Right lobe of liver (tissue), 6 donors: ENCODE data around the gene DLL1. TPM values are rescaled to one million over a fixed set of nuclear protein-coding genes. Genes with fewer than 3 reads are reported as not detected.

ENCODE experiments used
- ATAC-seq, 4 donors: fragments of 200-7000 bp; cut with Tn5 transposase; one replicate each; pipeline ENCODE4 v1.9.1; 2020; ENCODE audit warnings: mild to moderate bottlenecking in 4 of 4, moderate library complexity in 4 of 4
- DNase-seq, 3 donors: peaks; one replicate each; pipeline ENCODE4 v3.0.0-alpha.2; 2020
- H3K27ac ChIP-seq, 3 donors: fragments of 200-600 bp; one replicate each; pipeline ENCODE4 v1.8.0; 2022
- H3K27me3 ChIP-seq, 2 donors: fragments of 200-600 bp; one replicate each; pipeline ENCODE4 v1.8.0; 2022
- H3K36me3 ChIP-seq, 4 donors: fragments of 200-600 bp; sonication (generic) in 1 of 4; one replicate each; pipeline versions ENCODE4 v1.5.1 to v1.8.0; 2017 to 2022; ENCODE audit warnings: control low read depth in 1 of 4
- H3K4me1 ChIP-seq, 4 donors: fragments of 200-600 bp; sonication (generic) in 1 of 4; one replicate each; pipeline versions ENCODE4 v1.5.1 to v1.8.0; 2017 to 2022; ENCODE audit warnings: control low read depth in 1 of 4
- H3K4me3 ChIP-seq, 3 donors: fragments of 200-600 bp; one replicate each; pipeline ENCODE4 v1.8.0; 2022
- H3K9me3 ChIP-seq, 4 donors: fragments of 200-600 bp; sonication (generic) in 1 of 4; one replicate each; pipeline versions ENCODE4 v1.5.1 to v1.8.0; 2017 to 2022; ENCODE audit warnings: control low read depth in 1 of 4
- CTCF ChIP-seq, 4 donors: fragments of 200-600 bp in 3 of 4; fragments of 450-650 bp in 1 of 4; IDR thresholded peaks; one replicate each; pipeline versions ENCODE4 v1.5.1 to v1.8.0; 2016 to 2022; ENCODE audit warnings: antibody characterized with exemption in 4 of 4, mild to moderate bottlenecking in 2 of 4
- POLR2A ChIP-seq: fragments of 450-650 bp; IDR thresholded peaks from one replicate; pipeline ENCODE4 v1.6.1; 2017; ENCODE audit warnings: antibody characterized with exemption, mild to moderate bottlenecking
- WGBS: methylation state at CpG from one replicate; pipeline ENCODE4 v1.1.6; 2018; ENCODE audit warnings: low coverage, low lambda C conversion rate; ENCODE audit not compliant: insufficient coverage; ENCODE audit errors: missing lambda C conversion rate; 5-methylcytosine and 5-hydroxymethylcytosine counted together
- intact Hi-C, 2 donors: fragments of 100-400 bp; cut with DNase I; formaldehyde crosslinking; loops; one replicate each; pipeline versions ENCODE4 v1.11.2 to v1.14.1; 2022
- total RNA-seq, 6 experiments: library from RNA; depleted of rRNA in 2 of 6; stranded (reverse); fragments of >200 nt in 2 of 6; fragmentation: NEBNext Ultra II Directional in 3 of 6; extraction: Animal tissue kit (Norgen Biotek cat#: 25700) in 3 of 6; gene quantifications; one replicate each; pipeline versions ENCODE4 v1.1.0 to v1.2.4, GENCODE V29; 2016 to 2023
- donor health status: DM: no; HTN: yes; CAD: no.
- donor health status: DM: no; HTN: no; CAD: no.
- donor health status: DM: no; HTN: no; CAD: no.
- donor health status: DM: no; HTN: yes; CAD: no.
- donor health status: DM: no; HTN: yes; CAD: no.

Gene DLL1
- total RNA-seq, 6 experiments from 2014 or later = 2.0 to 9.6 (median 3.4) TPM

GRCh38 chr6:170244721-170245474, 46.0 kb downstream of the DLL1 start:
- no peak overlapping the region for H3K27ac ChIP-seq
- no peaks in the 10 kb centered on the region for H3K4me1 ChIP-seq
- H3K36me3 ChIP-seq = no peaks in the 10 kb centered on the region
- 63% methylated on average over 8 of the region's 26 CpGs for WGBS
- no peak overlapping the region for H3K4me3 ChIP-seq
- DNase-seq (peak in 1 of 3 donors; percentile 27), ATAC-seq (peak in 1 of 4 donors; percentile 15)
- no peak for TF ChIP-seq CTCF (IDR thresholded peaks at IDR 0.05)
- no peak for TF ChIP-seq POLR2A
- H3K9me3 ChIP-seq = no peaks in the 10 kb centered on the region
- H3K27me3 ChIP-seq = no peaks in the 10 kb centered on the region
- intact Hi-C loops = no loop called here

- Histone ChIP-seq H3K4me3 (no peak overlapping the region), H3K36me3 (no peaks in the 10 kb centered on the region), H3K9me3 (no peaks in the 10 kb centered on the region), H3K27me3 (no peaks in the 10 kb centered on the region), H3K27ac (no peak overlapping the region), H3K4me1 (no peaks in the 10 kb centered on the region)
- TF ChIP-seq POLR2A (no peak), CTCF (IDR thresholded peaks at IDR 0.05) (no peak)
- DNase-seq (peak in 1 of 3 donors; percentile 22), ATAC-seq (no peak)
- 81% methylated on average over 7 of the region's 21 CpGs for WGBS
- intact Hi-C loops = no loop called here
Observed at GRCh38 chr6:170243791-170244291, 47.0 kb downstream of the DLL1 start.

- Histone ChIP-seq H3K27ac (no peak overlapping the region), H3K9me3 (no peaks in the 10 kb centered on the region), H3K27me3 (no peaks in the 10 kb centered on the region), H3K36me3 (no peaks in the 10 kb centered on the region), H3K4me3 (no peak overlapping the region), H3K4me1 (no peaks in the 10 kb centered on the region)
- 84% methylated on average over 7 of the region's 7 CpGs for WGBS
- no peak for ATAC-seq
- DNase-seq = no peak
- TF ChIP-seq POLR2A (no peak), CTCF (IDR thresholded peaks at IDR 0.05) (no peak)
- intact Hi-C loops = no loop called here
Observed at GRCh38 chr6:170243386-170243785, 47.5 kb downstream of the DLL1 start.

GRCh38 chr6:170238741-170239565, 51.9 kb downstream of the DLL1 start:
- intact Hi-C loops = no loop called here
- no peak for ATAC-seq
- DNase-seq = peak in 2 of 3 donors; percentile 21 to 22

More at GRCh38 chr6:170238741-170239565, 51.9 kb downstream of the DLL1 start:
- no peak for TF ChIP-seq CTCF (IDR thresholded peaks at IDR 0.05)
- no peak for TF ChIP-seq POLR2A
- no peaks in the 10 kb centered on the region for H3K36me3 ChIP-seq
- H3K4me3 ChIP-seq = no peak overlapping the region
- no peaks in the 10 kb centered on the region for H3K4me1 ChIP-seq
- H3K27ac ChIP-seq = no peak overlapping the region
- no peaks in the 10 kb centered on the region for H3K9me3 ChIP-seq
- WGBS = 62% methylated on average over 9 of the region's 20 CpGs
- no peaks in the 10 kb centered on the region for H3K27me3 ChIP-seq
